IPS-18a (cell line): ENCODE data around the gene SOCS2.

Source experiments
- H3K27ac ChIP-seq: one replicate; pipeline ENCODE4 v1.5.1; 2013; ENCODE audit warnings: low read length
- H3K27me3 ChIP-seq: one replicate; pipeline ENCODE4 v1.6.1; 2013; ENCODE audit warnings: mild to moderate bottlenecking, low read length; ENCODE audit not compliant: control insufficient read depth, insufficient read depth
- H3K36me3 ChIP-seq: one replicate; pipeline ENCODE4 v1.6.1; 2013; ENCODE audit warnings: low read depth, low read length; ENCODE audit not compliant: control insufficient read depth
- H3K4me1 ChIP-seq: one replicate; pipeline ENCODE4 v1.6.1; 2013; ENCODE audit warnings: low read depth, low read length; ENCODE audit not compliant: control insufficient read depth
- H3K4me3 ChIP-seq: one replicate; pipeline ENCODE4 v1.5.1; 2013; ENCODE audit warnings: low read length
- H3K9ac ChIP-seq: one replicate; pipeline ENCODE4 v1.6.1; 2013; ENCODE audit warnings: mild to moderate bottlenecking, low read length, moderate library complexity
- H3K9me3 ChIP-seq: one replicate; pipeline ENCODE4 v1.6.1; 2013; ENCODE audit warnings: low read depth, low read length; ENCODE audit not compliant: control insufficient read depth

The SOCS2 gene

GRCh38 chr12:93569301-93569655, 3.2 kb upstream of the SOCS2 start:
- Histone ChIP-seq H3K27me3 (peaks cover 13% of the 10 kb centered on the region), H3K9me3 (no peaks in the 10 kb centered on the region), H3K4me1 (peaks cover 4% of the 10 kb centered on the region), H3K27ac (no peak overlapping the region), H3K4me3 (peak overlapping the region; percentile 72), H3K36me3 (no peaks in the 10 kb centered on the region), H3K9ac (no peak overlapping the region)

- Histone ChIP-seq H3K4me1 (peaks cover 8% of the 10 kb centered on the region), H3K36me3 (peaks cover 4% of the 10 kb centered on the region), H3K9ac (peak overlapping the region; percentile 84), H3K27me3 (peaks cover 19% of the 10 kb centered on the region), H3K27ac (no peak overlapping the region), H3K4me3 (peak overlapping the region; percentile 72), H3K9me3 (no peaks in the 10 kb centered on the region)
Measured at GRCh38 chr12:93569656-93570551, 2.6 kb upstream of the SOCS2 start.

GRCh38 chr12:93570552-93571364, 1.7 kb upstream of the SOCS2 start:
- H3K4me1 ChIP-seq = peaks cover 15% of the 10 kb centered on the region
- H3K27ac ChIP-seq = no peak overlapping the region

GRCh38 chr12:93571365-93571924, 1.0 kb upstream of the SOCS2 start:
- Histone ChIP-seq H3K9ac (peak overlapping the region; percentile 84), H3K4me1 (peaks cover 16% of the 10 kb centered on the region), H3K4me3 (peak overlapping the region; percentile 89), H3K36me3 (peaks cover 19% of the 10 kb centered on the region), H3K27me3 (peaks cover 23% of the 10 kb centered on the region), H3K27ac (no peak overlapping the region), H3K9me3 (no peaks in the 10 kb centered on the region)

More at GRCh38 chr12:93570552-93571364, 1.7 kb upstream of the SOCS2 start:
- peaks cover 12% of the 10 kb centered on the region for H3K36me3 ChIP-seq
- H3K27me3 ChIP-seq = peaks cover 23% of the 10 kb centered on the region
- H3K9me3 ChIP-seq = no peaks in the 10 kb centered on the region
- H3K9ac ChIP-seq = peak overlapping the region; percentile 84
- peak overlapping the region; percentile 72 for H3K4me3 ChIP-seq

GRCh38 chr12:93572712-93573551, 457 bp downstream of the SOCS2 start:
- Histone ChIP-seq H3K27ac (no peak overlapping the region), H3K27me3 (peaks cover 23% of the 10 kb centered on the region), H3K9ac (peak overlapping the region; percentile 77), H3K4me1 (peaks cover 25% of the 10 kb centered on the region), H3K36me3 (peaks cover 23% of the 10 kb centered on the region), H3K4me3 (peak overlapping the region; percentile 89), H3K9me3 (no peaks in the 10 kb centered on the region)

- peak overlapping the region; percentile 89 for H3K4me3 ChIP-seq
- H3K9me3 ChIP-seq = no peaks in the 10 kb centered on the region
- H3K9ac ChIP-seq = peak overlapping the region; percentile 77
- H3K27me3 ChIP-seq = peaks cover 23% of the 10 kb centered on the region
- peaks cover 25% of the 10 kb centered on the region for H3K4me1 ChIP-seq
- no peak overlapping the region for H3K27ac ChIP-seq
- H3K36me3 ChIP-seq = peaks cover 23% of the 10 kb centered on the region
Measured at GRCh38 chr12:93573552-93574223, 1.2 kb downstream of the SOCS2 start.

GRCh38 chr12:93577222-93577621, 4.7 kb downstream of the SOCS2 start:
- H3K4me1 ChIP-seq = peaks cover 21% of the 10 kb centered on the region
- H3K27me3 ChIP-seq = peaks cover 23% of the 10 kb centered on the region
- H3K27ac ChIP-seq = no peak overlapping the region
- peaks cover 23% of the 10 kb centered on the region for H3K36me3 ChIP-seq
- no peak overlapping the region for H3K9ac ChIP-seq
- no peaks in the 10 kb centered on the region for H3K9me3 ChIP-seq
- peak overlapping the region; percentile 6 for H3K4me3 ChIP-seq

GRCh38 chr12:93578221-93578620, 5.7 kb downstream of the SOCS2 start:
- Histone ChIP-seq H3K27ac (no peak overlapping the region), H3K4me3 (no peak overlapping the region), H3K9me3 (no peaks in the 10 kb centered on the region), H3K4me1 (peaks cover 22% of the 10 kb centered on the region), H3K9ac (no peak overlapping the region), H3K36me3 (peaks cover 23% of the 10 kb centered on the region), H3K27me3 (peaks cover 21% of the 10 kb centered on the region)

- Histone ChIP-seq H3K4me3 (no peak overlapping the region), H3K27me3 (no peaks in the 10 kb centered on the region), H3K4me1 (peaks cover 37% of the 10 kb centered on the region), H3K36me3 (peaks cover 11% of the 10 kb centered on the region), H3K9ac (no peak overlapping the region), H3K9me3 (no peaks in the 10 kb centered on the region), H3K27ac (no peak overlapping the region)
Measured at GRCh38 chr12:93580682-93581081, 8.2 kb downstream of the SOCS2 start.

- Histone ChIP-seq H3K4me3 (no peak overlapping the region), H3K27me3 (no peaks in the 10 kb centered on the region), H3K4me1 (peaks cover 35% of the 10 kb centered on the region), H3K9ac (no peak overlapping the region), H3K27ac (no peak overlapping the region), H3K9me3 (no peaks in the 10 kb centered on the region), H3K36me3 (peaks cover 4% of the 10 kb centered on the region)
Measured at GRCh38 chr12:93581370-93581769, 8.9 kb downstream of the SOCS2 start.
